ENCODE data around the gene NEURL1.

Gene NEURL1

DNA sequence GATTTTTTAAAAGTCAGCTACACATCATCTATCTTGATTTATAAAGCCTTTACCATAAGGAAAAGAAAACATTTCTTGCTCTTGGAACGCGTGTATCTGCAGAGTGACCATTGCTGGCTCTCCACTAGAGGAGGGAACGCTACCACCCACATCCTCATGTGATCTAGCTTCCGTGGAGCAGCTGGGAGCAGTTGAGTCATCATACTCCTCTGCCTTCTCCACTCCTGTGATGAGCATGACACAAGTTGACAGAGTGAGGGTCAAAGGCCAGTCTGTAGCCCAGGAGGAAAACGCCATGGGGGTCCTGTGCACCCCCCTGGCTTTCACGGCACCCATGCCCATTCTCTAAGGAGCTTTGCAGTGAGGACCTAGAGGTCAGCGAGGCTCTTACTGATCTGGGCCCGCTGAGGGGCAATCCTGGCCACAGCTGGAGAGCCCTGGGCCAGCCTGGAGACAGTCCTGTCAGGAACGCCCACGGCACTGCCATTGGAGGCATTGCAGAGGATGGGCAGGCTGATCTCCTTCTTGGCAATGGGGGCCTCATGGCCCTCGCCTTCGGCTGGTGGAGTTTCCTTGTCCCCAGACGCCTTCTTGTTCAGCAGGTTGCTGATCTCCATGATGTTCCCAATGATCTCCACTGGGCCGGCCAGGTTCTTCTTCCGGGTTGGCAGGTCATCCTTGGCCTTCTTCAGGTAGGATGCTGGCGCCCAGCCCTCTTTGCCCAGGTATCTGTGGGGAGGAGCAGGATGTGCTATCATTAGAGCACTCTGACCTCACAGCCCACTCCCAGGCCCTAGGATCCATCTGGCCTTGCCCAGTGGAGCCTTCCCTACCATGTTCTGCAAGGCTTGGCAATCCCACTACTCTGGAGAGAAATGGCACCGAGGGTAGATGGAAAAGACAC is 119.2 kb downstream of the NEURL1 start:
- no peak for DNase-seq

DNA sequence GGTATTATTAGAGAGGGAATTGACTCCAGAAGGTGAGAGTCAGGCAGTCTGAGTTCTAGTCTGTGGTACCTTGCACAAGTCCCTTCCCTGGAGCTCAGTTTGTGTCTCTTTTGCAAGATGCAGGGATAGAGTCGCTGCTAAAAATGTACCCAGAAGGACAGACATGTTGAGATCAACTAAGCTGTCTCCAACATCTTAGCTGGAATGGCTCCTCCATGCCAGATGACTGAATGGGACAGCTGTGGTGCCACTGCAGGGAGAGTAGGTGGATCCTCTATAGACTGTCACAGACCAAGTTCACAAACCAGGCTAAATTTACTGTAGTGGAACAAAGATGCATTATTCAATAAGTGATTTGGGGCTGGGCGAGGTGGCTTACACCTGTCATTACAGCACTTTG is 120.1 kb downstream of the NEURL1 start:
- DNase-seq, result no peak

DNA sequence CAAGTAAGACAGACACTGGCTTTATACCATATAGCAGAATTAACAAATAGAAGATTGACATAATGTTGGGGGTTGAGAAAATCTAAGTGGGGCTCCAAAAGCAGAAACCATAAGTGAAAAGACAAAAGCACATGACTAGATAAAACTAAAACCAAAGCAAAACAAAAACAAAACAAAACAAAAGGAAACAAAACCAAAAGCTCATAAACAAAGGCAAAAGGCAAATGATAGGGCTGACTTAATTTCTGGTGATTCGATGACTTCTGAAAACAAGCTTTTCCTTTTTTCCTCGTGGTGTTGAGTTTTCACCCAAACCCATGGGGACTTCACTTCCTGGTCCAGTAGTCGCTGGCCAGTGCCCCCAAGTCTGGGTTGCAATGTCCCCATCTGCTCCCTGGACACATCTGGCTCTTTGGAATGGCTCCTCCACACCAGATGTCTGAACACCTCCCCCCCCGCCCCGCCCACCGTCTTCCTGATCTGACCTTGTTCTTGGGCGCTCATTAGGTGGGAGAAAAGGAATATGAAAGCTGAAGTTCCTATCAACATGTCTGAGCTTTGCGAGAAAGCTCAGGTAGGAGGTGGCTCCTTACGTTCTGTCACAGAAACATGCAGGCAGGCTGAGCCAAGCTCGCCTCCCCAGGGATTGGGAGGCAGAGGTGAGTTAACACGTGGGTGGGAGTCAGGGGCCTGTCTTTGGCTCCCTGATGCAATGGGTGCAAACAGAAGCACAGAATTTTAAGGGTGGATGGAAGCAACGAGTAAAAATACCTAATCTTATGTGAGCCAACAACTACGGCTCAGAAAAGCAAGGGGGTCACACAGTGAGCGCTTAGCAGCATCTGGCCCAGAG is 121.0 kb downstream of the NEURL1 start:
- DNase-seq, result no peak

DNA sequence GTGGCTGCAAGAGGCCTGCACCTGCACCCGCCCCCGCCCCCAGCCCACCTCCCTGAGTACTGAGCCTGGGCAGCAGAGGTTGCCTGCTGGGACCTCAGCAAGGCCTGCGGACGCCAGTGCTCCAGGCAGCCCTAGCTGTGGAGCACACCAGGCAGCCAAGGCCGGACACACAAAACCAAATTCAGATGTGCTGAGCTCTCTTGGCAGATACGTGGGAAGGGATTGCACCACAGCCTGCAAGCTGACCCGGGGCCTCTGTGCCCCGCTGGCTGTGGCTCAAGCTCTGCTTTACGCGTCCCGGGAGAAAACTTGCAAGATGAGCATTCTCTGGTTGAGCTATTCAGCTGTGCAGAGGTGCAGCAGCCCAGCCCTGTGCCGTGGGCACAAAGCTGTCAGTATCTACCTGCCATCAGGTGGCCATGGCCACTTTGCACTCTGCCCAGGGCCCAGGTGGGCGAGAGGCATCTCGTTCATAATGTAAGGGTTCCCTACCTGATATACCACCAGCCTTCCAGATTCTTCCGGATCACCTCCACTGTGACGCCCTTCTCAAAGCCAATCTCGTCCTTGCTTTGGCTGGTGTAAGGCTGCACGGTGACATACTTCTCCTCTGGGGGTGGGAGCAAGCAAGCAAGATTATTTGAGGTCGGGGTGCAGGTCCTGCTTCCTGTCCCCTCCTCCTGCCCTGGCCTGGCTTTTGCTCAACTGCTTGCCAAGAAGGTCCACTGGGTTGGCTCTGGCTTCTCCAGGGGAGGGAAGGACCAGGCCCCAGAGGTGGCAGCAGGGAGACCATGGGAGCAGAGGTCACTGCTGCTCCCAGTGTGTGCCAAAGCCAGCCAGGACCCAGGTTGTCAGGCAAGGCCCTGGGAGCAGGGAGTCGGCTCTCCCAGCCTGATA is 123.4 kb downstream of the NEURL1 start:
- no peak for DNase-seq

DNA sequence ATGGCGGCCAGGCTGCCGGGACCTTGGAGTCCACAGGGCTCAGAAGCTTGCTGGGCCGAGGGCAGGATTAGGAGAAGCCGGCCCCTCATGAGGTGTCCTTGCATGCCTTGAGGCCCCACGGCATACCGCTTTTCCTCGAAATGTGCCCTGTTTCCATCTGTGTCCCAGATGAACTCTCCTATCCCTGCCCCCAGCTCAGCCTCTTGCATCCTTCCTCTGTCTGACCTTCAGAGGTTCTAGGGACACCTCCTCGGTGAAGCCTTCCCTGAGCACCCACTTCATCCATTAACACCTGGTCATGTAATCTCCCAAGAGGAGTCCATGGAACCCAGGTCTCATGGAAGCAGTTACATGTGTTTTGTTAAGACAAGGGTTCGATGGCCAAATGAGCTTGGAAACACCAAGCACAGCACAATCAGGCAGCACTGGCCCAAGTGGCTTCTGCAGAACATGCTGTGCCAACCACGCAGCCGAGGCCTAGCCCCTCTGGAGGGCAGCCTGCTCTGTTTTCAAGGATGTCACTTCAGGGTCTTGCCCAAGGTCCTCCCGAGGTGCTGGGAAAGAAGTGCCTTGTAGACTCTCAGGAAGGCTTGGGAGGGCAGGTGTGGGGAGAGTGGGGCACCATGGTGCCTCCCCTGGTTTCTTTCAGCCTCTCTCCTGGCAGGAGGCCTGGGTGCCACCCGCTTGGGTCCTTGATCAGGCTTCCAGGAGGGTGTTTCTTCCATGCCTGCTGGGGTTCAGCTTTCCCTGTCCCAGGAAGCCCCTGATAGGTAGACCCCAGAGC is 124.3 kb downstream of the NEURL1 start:
- DNase-seq, result no peak

DNA sequence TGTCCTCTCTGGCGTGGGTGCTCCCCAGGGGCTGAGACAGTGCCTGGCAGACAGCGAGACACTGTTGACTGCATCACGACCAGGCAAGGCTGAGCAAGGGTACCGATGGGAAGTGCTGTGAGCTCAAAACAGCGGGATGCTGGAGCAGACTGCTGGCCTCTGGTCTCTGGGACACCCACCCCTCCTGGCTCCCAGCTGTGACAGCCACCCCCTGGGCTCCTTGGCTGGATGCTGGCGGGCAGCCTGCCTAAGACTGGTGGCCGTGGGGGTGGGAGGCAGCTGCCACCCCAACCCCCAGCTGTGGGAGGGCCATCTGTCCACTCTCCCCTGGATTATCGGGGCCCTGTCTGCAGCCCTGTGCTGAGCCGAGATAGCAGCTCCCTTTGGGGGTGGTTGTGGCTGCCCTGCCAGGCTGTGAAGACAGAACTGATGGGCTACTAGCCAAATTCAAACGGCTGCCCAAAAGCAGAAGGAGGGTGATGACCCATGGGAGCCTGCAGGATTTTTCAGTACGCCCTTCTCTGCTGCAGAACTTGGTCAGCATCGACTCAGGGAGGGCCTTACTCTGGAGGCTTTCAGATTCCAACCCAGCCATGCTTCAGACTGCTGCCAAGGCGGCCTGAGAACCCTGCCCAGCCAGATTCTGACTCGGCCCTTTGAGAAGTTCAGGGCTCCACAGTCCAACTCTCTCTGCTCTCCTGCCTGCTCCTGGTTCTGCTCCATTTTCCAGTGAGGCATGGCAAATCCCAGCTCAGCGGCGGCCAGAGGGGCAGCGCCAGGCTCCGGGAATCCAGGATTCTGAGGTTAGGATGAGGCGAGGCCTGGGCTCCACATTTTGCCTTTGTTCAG is 125.3 kb downstream of the NEURL1 start:
- DNase-seq, result no peak

DNA sequence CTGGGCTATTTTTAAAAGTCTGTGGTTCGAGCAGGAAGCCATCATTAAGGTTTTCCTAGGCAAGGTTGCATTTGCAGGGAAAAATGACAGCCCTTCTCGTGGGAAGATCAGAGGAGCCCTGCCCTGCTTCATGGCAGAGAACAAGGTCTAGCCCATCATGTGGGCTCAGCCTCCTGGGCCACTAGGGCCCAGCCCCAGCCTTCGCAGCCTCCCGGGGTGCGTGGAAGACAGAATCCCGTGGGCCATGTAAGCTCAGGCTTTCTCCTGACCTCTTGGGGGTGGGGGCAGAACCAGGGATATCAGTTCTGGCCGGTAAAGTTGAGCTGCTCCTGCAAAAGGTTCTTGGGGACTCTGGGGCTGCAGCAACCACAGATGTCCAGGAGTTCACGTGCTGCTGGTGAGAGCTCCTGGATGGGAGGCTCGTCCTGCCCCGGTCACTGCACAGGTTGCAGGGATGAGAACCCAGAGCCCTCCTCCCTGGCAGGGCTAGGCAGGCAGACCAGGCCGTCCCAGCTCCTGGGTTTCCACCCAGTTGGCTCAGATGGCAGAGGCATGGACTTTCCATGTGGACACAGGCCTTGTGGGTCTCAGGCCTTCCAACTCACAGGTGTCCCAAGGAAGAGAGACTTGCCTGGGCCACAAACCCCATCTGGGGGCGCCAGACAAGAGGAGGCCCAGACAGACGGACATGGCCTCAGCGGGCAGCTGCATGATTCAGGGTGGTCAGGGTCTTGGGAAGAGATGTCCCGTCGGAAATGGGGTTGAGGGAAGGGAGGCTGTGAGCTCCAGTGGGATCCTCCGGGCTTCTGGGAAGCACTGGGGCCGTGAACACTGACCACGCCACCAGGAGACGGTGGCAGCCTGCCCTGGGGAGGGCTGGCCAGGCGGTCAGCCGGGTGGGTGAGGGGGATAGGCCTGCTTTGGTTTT is 126.2 kb downstream of the NEURL1 start:
- DNase-seq, result no peak

DNA sequence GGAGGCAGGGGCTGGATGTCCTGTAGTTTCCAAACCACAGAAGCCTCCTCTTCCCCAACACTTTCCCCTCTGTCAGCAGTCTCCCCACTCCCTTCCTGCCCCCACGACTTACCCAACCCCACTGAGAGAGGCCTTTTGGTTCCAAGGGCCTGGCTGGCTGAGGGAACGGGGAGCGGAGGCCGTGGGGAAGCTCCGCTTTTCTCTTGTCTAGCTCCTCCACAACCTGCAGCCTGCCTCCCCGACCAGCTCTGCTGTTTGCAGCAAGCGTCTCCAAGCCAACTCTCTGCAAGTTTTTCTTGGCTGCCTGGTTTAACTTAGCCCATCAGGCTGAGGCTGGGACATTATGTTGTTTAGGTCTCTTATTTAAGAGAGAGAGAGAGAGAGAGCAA is 126.8 kb downstream of the NEURL1 start:
- DNase-seq, result no peak

DNA sequence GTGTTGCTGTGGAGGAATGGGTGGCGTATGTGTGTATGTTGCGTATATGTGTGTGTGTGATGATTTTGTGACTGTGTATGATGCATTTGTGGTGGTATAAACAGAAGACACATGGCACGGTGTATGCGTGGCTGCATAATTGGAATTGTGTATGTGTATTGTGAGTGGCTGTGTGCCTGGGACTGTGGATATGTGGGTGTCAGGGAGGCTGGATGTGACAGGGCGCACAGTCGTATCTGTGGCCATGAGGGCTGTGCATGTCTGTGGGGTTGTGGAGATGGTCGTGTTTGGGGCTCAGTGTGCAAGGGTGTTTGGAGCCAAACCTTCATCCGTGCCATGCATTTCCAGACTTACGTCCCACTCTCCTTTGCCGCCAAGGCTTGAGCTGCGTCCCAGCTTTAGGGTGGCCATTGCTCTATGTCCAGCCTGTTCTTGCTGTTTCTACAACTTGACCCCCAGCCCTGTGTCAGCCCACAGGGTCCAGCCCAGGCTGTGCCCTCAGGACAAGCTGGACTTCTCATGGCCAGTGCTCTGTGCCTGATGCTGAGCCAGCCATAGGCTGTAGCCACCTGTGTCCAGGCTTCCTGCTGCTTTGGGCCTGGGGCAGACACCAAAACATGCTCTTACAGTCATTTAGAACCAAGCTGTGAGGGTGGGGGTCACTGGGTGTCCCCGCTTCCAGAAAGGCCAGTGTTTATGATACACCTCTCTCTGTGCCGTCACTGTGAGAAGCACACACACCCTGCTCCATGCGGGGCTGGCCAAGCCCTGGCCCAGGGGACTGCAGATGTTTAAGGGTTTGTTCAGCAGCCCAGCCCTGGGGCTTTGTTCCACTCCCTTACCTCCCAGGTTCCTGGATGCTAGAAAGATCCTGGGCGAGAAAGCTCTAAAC is 127.6 kb downstream of the NEURL1 start:
- no peak for DNase-seq

DNA sequence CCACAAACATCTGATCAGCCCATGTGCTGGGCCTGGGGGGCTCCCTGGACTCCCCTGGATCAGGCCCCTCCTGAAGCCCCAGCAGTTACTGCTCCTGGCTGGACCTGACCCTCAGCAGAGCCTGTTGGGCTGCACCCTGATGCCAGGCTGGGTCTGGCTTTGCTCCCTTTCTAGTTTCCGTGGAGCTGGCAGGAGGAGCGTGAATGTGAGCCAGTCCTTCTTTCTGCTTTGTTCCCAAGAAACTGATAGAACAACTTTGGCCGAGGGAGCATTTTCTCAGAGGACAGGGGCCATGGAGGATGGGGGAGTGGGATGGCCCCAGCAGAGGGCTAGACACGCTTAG is 128.2 kb downstream of the NEURL1 start:
- DNase-seq, result no peak

DNA sequence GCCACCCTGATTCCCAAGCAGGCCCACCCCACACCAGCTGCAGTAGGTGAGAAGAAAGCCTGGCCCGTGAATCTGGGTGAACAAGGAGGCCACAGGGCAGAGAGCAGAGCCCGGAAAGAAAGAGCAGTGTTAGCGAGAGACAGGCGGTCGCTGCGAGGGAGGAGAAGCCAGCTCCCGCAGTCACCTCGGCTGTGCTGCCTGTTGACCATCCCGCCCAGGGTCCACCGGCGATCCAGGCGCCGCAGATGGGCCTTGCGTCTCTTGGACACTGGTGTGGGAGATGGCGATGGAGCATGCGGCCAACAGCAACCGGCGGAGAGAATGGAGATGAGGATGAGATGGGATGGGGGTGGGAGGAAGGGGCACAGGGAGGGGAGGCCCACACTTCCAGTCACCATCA is 128.8 kb downstream of the NEURL1 start:
- DNase-seq, result no peak

DNA sequence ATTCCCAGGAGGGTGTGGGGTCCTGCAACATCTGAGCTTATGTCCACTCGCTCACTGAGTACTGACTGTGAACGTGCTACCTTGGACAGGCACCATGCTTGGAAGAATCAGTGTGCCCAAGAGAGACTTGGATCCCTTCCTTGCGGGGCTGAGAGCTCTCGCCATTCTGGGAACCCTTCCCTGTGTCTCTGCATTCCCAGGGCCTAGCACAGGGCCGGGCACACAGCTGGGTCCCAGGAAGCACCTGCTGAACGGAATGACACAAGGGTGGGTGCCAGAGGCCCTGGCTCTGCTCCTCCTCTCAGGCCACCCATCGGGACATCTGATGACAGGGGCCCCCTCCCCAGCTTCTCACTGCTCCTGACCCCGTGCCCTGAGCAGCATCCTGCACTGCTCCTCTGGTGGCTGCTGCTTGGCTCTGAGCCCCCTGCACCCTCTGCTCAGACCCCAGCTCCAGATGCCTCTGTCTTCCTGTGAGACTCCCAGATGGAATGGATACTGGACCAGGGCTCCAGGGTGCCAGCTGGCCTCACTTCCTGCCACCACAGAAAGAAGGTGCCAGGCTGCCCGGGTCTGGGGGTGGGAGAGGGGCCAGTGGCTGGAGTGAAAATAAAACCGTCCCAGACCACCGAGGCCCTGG is 129.6 kb downstream of the NEURL1 start:
- no peak for DNase-seq

DNA sequence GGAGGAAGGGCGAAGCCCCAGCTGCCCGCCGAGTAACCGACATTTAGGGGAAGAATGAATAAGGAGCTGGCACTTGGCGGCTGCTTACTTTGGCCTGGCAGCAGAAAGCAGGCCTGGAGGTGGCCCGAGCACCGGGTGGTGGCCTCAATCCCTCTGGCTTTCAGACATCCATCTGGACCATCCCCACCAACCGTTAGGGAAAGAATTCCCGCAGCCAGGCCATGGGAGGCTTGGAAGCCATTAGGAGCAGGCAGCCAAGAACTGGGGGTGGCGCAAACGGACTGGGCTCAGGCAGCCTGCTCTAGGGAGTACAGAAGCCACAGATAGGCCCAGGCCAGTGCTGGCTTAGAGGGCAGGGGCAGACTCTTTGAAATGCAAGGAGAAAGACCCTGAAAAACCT is 132.7 kb downstream of the NEURL1 start:
- no peak for DNase-seq

DNA sequence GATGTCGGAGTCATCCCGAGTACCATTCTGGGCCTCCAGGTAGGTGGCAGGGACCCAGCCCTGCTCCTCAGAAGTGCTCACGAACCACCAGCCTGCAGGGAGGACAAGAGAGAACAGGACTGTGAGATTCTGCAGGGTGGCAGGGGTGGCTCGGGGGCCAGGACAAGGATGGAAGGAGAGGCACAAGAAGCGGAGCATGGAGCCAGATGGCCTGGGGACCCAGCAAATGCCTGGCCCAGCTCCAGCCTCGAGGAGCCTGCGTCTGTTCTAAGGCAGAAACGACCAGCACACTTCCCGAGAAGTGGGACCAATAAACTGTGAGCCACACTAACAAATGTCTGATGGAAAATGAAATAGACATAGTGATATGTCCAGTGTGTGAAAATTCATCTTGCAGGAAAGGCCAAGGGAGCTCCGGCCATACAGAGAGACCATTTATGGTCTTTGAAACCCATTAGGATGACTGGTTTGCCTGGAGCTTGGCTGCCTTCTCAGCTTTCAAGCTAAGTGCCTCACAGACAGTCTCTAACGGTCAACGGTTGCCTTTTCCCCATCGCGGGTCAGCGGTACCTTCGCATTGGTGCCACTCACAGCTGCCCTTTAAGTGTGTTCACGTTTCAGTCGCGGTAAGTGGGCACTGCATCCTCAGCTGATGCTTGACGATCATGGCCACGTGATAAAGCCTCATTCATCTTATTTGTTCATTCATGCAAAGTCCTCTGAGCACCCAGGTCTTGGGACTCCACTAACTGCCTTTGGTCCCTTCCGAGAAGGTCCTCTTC is 133.8 kb downstream of the NEURL1 start:
- DNase-seq, result no peak

DNA sequence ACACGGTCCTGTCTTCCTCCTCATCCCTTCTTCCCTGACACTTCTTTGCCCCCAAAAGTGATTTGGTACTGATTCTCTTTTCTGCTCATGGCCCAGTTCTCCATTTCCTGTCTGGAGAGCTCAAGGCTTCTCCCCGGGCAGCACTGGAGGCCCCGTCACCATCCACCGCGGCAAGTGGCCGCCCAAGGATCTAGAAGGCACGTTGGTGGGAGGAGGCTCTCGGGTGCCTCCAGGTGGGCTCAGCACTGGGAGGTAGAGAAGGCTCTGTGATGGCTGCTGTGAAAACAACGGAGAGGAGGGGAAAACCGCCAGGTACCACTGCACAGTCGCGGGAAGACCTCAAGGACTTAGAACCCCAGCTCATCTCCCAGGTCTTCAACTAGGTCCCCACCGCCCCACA is 134.4 kb downstream of the NEURL1 start:
- DNase-seq, result no peak

DNA sequence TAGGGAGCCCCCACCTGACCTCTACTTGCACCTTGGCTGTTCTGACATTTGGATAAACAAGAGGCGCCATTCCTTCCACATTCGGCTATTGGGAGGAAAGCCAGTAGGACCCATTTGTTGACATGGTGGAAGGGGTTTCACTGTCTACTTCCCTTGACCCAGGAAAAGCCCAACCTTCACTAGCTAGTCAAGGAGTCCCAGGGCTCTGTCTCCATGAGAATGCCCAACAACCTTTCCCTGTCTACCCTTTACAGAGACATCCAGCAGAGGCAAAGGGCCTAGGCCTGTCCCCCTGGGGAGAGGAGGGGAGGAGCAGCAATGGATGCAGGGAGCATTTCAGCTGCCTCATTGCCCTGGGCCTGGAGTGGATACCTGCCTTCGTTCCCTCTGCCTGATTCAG is 136.1 kb downstream of the NEURL1 start:
- no peak for DNase-seq

DNA sequence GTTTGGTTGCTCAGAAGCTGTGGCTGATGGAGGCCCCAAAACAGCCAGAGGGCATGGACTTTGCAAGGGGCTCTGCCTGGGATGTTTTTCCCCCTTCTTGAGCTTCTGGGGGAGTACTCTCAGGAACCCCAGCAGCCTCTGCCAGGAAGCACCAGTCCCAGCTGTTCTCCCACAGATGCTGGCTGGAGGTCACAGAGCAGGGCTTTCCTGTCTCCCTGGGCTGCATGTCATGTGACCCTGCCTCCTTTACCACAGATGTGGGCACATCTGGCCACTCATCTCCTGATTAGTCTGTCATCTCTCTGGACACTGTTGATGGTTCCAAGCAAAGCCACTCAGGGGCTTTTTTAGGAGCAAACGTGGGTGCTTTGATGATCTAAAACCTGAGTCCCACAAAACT is 136.7 kb downstream of the NEURL1 start:
- DNase-seq, result no peak

DNA sequence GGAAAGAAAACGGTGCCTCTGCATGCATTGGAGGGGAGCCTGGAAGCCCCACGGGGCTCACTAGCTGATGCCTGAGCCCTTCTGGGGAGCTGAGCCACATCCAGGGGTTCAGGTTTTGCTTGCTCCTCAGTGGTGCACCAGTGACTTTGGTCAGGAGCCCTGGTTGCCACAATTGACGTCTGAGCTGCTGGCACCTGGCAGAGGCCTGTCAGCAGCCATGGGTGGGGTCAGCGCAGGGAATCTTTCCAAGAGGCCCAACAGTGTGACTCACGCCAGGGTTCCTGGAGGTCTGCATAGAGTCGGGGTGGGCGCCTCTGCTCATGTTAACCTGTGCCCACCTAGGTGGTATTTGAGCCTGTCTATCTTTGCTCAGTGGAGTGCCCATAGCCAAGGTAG is 138.7 kb downstream of the NEURL1 start:
- DNase-seq, result no peak
